KOPT-K1 (cell line): ENCODE data around the gene RER1.
A peak's percentile ranks its signal among the peaks of the same experiment; 100 is the strongest.

Source experiments
- H3K27ac ChIP-seq: fragments of 200-600 bp; sonication (generic); 2 replicates; pipeline ENCODE4 v1.5.1; 2016; ENCODE audit warnings: antibody characterized with exemption, mild to moderate bottlenecking, low read depth, low read length; ENCODE audit not compliant: poor library complexity, severe bottlenecking
- H3K36me3 ChIP-seq: fragments of 200-600 bp; sonication (generic); 2 replicates; pipeline ENCODE4 v1.5.1; 2017; ENCODE audit warnings: antibody characterized with exemption, mild to moderate bottlenecking, low read length, moderate library complexity; ENCODE audit not compliant: insufficient read depth
- H3K9me3 ChIP-seq: fragments of 200-600 bp; sonication (generic); 2 replicates; pipeline ENCODE4 v1.5.1; 2017; ENCODE audit warnings: antibody characterized with exemption, low read length, mild to moderate bottlenecking; ENCODE audit not compliant: insufficient read depth, poor library complexity, severe bottlenecking

The RER1 gene

DNA sequence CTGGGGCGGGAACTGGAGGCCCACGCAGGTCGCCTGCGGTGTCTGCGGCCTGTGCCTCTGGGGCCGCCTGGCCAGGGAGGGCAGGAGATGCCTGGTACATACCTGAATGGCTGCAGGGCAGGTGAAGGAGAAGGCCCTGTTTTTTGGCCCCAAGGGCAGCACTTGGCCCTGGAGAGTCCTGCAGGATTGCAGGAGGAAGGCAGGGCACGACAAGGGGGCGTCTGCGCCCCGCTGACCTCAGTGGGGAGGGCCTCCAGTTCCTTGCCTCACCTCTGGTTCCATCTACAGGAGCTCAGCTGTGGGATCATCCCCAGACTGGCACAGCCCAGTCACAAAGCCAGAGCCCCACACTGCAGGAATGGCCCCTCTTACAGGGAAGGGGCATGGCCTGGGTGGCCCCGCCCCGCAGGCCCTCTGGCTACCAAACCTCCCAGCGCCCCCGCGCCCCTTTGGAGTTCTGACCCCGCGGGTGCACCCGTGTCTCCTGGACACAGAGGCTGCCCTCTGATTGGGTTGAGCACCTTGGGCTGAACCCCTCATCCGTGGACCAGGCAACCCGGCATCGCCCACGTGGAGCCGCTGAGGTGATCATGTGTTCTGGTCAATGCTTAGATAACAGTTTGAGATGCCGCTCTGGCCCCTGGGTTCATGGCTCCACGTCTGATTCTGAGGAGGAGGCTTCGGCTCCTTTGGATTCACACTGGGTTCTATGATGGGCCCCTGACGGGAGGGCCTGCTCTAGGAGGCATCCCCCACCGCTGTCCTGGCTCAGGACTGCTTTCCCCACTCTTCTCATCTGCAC, 22.1 kb downstream of the RER1 start:
- peaks cover under 1% of the 10 kb centered on the region; the same call in 1 of the 2 replicates for H3K36me3 ChIP-seq
- no peaks in the 10 kb centered on the region for H3K9me3 ChIP-seq
- H3K27ac ChIP-seq = peak overlapping the region; percentile 67

DNA sequence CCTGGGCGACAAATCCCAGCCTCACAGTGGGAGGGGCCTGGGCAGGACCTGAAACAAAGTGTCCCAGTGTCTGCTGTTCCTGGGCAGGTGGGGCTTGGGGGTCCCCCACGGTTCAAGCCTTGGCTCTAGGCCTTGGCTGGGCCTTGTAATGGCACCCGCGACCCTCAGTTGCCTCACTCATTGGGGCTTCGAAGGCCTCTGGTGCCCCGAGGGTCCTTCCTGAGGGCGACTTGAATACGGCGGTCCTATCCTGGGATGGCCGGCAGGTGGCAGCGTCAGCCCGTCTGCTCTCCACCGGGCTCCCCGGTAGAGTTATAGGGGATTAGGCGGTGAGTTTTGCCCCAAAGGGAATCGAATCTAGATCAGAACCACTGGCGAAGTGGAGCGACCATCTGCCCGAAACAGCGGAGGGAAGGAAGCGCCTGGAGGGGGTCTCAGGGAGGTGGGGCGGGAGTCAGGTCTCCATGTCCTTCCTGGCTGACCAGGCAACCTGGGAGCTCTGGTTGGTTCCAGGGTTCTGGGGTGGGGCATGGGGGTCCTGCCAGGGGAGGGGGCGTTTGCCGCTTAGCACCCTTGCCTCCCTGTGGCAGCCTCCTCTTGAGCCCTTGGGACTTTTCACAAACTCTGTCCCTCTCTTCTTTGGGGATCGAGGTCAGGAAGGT, 22.8 kb downstream of the RER1 start:
- Histone ChIP-seq H3K9me3 (no peaks in the 10 kb centered on the region), H3K27ac (no peak overlapping the region), H3K36me3 (no peaks in the 10 kb centered on the region; the same call in 1 of the 2 replicates)

DNA sequence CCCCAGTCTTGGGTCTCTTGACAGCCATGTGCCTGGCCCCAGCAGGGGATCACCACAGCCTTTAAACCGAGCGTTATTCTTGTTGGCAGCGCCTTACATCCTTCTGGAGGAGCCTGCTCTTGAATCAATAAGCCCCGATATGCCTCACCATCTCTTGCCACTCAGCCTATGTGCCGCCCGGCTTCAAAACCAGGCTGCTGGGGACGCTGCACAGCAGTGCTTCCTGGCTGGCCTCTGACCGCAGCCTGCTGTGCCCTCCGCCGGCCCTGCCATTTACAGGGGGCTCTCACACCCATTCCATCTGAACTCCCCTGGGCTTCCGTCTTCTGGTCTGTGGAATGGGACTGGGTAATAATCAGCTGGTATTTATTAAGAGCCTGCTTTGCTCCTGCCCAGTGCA, 23.7 kb downstream of the RER1 start:
- no peaks in the 10 kb centered on the region for H3K9me3 ChIP-seq
- H3K27ac ChIP-seq = no peak overlapping the region

DNA sequence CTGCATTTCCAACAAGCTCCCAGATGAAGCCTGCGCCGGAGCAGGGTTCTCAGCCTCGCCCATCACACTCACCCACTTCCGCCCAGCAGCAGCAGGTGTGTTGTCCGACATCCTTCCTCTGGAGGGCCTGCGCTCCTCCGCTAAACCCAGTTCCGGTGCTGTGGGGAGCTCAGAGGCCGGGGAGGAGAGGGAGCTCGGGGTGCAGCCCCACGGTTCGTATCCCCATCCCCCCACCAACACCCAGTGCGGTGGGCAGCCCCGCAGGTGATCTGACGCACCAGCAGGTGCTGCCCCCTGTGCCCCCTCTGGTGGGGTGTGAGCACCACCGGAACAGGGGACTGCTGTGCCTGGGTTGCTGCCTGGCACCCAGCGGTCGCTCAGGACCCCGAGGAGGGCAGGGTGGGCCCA, 24.2 kb downstream of the RER1 start:
- no peaks in the 10 kb centered on the region for H3K9me3 ChIP-seq
- no peaks in the 10 kb centered on the region for H3K36me3 ChIP-seq
- H3K27ac ChIP-seq = no peak overlapping the region

More for the DNA sequence above, 23.7 kb downstream of the RER1 start:
- no peaks in the 10 kb centered on the region for H3K36me3 ChIP-seq

DNA sequence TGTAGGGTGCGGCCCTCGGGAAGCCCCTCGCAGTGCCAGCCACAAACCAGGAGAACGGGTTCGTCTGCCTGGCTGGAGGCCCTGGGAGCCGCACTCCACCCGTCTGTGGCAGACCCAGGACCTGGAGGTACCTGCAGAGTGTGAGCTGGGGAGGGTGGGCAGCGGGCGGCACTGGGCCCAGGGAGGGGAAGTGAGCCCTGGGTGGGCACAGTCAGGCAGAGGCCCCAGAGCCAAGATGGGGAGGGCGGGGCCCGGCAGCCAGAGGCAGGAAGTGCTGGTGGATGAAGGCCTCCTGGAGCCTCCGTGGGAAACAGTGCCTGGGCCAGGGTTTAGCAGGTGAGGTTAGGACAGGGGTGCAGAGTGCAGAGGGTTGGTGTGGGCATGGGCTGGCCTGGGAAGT, 24.8 kb downstream of the RER1 start:
- Histone ChIP-seq H3K36me3 (no peaks in the 10 kb centered on the region), H3K9me3 (no peaks in the 10 kb centered on the region), H3K27ac (peak overlapping the region; percentile 25)

DNA sequence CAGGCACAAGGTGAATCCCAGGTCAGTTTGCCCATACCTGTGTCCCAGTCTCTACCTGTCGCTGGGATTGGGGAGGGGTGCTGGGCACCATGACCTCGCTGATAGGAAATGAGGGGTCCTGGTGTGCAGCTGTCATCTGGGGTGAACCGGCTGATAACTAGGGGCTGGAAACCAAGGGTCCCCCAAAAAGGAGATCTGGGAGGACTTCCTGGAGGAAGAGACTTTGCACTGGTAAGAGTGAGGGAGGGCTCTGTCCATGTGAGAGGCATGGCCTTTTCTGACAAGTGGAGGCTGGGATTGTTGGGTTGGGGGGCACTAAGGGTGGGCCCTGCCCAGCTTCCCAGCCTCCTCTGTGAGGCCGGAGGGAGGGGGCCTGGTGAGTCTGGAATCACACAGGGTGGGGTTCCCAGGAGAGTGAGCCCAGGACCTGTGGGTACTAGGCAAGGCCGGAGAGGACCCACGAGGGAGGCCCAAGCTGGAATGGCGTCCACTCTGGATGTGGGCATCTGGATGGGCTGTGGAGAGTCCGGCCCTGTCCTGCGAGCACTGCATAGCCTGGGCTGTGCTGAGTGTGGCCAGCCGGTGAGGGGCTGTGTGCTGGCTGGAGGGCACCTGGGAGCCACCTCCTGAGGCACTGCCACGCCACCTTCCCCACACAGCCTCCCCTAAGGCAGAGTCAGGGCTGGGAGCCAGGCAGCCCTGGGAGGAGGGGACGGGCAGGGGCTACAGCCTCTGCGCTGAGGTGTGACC, 25.6 kb downstream of the RER1 start:
- Histone ChIP-seq H3K36me3 (no peaks in the 10 kb centered on the region), H3K27ac (peak overlapping the region; percentile 25), H3K9me3 (peaks cover under 1% of the 10 kb centered on the region)

DNA sequence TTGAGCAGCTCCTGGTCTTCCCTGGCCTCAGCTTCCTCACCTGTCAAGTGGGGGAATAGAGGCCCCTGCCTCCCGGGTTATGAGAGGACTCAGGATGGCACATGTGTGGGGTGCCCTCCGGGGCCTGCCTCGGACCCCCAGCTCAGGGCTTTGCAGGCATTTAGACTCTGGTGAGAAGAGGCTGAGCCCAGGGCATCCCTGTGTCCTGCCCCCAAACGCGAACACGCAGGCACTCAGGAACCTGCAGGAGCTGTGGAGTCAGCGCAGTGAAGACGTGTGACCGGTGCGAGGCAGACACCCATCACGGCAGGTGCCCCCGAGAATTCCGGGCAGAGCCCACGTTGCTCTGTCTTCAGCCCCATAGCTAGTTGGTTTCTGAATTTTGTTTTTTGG, 26.2 kb downstream of the RER1 start:
- Histone ChIP-seq H3K9me3 (peaks cover 6% of the 10 kb centered on the region), H3K27ac (no peak overlapping the region), H3K36me3 (no peaks in the 10 kb centered on the region)

DNA sequence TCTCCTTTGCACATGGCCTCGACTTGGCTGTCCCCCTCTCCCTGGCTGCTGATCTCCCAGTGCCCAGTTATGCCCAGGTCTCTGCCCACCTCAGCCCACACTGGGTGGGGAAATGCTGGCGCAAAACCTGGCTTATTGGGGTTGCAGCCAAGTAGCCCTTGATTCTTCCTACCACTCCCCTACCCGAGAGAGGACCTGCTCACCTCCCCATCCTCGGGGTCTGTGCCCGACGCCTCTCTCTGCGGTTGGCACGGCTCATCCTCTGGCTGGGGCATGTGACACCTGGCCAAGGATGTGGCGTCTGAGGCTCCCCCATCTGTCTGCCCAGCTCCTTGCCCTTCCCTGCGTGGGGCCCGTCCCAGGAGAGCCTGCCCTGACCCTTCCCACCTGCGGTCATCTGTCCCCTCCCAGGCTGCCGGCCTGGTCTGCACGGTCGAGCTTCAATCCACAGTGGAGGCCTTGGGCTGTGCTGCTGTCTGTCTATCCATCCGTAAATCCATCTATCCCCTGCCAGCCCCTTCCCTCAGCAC, 27.2 kb downstream of the RER1 start:
- Histone ChIP-seq H3K27ac (no peak overlapping the region), H3K36me3 (no peaks in the 10 kb centered on the region), H3K9me3 (peaks cover 16% of the 10 kb centered on the region)

DNA sequence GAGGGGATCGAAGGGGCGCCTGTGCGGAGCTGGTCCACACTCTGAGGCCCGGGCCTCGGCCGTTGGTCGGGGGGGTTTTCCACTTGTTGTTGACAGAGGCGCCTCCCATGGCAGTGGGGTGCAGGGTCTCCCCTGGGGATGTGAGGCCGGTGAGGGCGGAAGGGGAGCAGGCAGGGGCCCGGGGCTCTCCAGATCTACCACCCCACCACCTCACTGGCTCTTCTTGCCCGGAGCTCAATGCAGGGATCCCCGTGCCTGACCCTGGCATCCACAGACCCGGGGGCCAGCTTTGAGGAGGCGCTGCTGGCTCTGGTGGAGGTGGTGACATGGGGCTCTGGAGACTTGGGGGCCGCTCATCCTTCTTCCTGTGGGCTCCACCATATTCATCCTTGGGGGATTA, 27.8 kb downstream of the RER1 start:
- Histone ChIP-seq H3K9me3 (peaks cover 16% of the 10 kb centered on the region), H3K36me3 (no peaks in the 10 kb centered on the region), H3K27ac (no peak overlapping the region)

DNA sequence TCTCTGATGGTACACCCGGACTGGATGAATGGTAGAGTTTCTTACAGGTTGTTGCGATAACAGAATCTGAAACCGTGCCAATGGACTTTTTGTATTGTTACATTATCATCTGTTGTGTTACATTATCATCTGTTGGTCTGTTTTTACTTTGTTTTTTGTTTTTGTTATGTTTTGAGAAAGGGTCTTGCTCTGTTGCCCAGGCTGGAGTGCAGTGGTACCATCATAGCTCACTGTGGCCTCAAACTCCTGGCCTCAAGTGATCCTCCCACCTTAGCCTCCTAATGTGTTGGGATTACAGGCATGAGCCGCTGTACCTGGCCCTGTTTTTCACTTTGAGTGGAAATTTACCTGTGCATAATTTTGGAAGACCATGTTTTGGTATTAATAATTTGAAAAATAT, 30.9 kb downstream of the RER1 start:
- no peak overlapping the region for H3K27ac ChIP-seq
- H3K9me3 ChIP-seq = peaks cover 16% of the 10 kb centered on the region
- H3K36me3 ChIP-seq = no peaks in the 10 kb centered on the region

DNA sequence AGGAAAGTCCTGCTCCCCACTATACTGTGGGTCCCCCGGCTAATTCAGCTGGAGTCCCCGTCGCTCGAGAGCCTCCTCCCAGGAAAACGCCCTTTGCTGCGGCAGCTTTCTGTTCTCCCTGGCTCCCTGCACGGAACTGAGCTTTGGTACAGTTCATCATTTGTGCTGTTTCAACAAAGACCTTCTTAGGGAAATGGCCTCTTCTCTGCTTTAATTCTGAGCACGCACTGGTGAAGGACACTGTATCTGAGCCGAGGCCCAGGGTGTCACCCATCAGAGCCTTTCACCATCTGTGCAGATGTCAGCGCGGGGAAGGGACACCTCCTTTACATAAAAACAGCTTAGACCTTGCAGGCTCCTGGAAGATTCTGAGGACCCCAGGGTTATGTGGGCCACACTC, 34.3 kb downstream of the RER1 start:
- H3K27ac ChIP-seq = no peak overlapping the region
- no peaks in the 10 kb centered on the region for H3K36me3 ChIP-seq
- peaks cover 27% of the 10 kb centered on the region for H3K9me3 ChIP-seq

DNA sequence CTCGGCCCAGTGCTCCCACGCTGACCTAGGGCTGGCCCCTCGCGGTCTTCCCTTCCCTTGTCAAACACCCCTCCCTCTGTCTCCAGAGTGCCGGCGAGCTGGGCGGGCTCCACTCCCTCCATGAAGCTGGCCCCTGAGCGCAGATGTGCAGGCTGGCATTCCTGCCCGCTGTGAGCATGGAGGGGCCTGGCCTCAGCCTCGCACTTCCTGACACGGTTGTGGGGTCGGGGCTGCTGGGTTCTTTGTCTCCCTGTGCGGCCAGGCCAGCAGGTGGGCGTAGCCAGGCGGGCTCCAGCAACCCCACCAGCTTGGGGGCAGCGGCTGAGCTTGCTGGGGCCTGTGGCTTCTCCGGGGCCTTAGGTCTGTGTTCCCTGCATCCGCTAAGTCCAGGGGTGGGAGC, 34.9 kb downstream of the RER1 start:
- Histone ChIP-seq H3K9me3 (peaks cover 27% of the 10 kb centered on the region), H3K36me3 (no peaks in the 10 kb centered on the region), H3K27ac (no peak overlapping the region)

DNA sequence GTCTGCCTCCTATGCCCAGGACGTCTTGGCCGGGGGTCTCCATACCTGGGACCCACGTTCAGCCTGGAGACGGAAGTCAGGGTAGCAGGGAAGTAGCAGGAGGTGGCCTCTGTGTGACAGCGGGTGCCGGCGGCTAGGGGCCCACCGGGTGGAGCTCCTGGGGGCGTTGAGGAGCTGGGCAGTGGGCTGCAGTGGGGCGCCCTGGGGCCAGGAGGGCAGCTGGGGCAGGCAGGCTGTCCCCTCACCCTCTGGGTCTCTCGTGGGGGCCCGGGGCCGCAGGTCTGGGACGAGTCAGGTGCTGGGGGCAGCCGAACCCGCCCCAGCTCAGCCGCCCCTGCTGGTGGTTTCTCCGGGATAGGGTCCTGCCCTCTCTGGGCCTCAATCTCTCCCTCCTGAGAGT, 35.4 kb downstream of the RER1 start:
- peaks cover 27% of the 10 kb centered on the region for H3K9me3 ChIP-seq
- no peaks in the 10 kb centered on the region for H3K36me3 ChIP-seq
- H3K27ac ChIP-seq = no peak overlapping the region

DNA sequence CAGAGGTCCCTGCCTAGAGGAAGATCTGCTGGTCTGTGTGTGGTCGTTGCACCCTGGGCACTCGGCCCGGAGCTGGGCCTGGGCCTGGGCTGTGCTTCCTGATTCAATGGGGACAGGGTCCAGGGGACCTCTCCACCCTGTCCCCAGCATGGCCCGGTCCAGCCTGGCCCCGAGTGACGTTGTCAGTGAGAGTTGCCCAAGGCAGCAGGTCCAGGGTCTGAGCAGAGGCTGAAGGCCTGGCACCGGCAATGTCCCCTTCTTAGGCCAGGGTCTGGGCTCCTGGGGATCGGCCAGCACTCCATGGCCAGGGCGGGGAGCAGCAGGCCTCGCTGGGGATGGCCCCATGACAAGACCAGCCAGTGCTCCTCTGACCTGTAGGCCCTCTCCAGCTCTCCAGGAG, 36.3 kb downstream of the RER1 start:
- Histone ChIP-seq H3K36me3 (no peaks in the 10 kb centered on the region), H3K9me3 (peaks cover 19% of the 10 kb centered on the region), H3K27ac (no peak overlapping the region)

DNA sequence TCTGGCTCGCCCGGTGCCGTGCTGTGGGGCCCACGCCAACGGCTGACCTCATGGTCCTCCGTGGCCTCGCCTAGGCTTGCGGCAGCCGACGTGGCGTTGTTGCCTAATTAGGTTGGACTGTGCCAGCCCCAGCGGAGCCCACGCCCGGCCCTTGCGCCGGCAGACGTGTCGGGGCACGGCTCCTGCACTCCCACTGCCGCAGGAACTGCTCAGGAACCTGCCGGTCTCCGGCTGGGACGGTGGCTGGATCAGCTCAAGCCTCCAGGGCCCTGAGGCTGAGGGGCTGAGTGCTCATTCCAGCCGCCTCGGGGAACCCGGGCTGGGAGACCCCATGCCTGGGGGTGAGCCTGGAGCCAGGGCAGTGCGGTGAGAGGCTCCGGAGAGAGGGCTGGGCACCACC, 36.8 kb downstream of the RER1 start:
- H3K27ac ChIP-seq = no peak overlapping the region
- H3K9me3 ChIP-seq = peaks cover 14% of the 10 kb centered on the region
- H3K36me3 ChIP-seq = no peaks in the 10 kb centered on the region
